Endothelial cell of umbilical vein (primary cell): ENCODE data around the gene MYCBP2. TPM values are rescaled to one million over a fixed set of nuclear protein-coding genes. Genes with fewer than 3 reads are reported as not detected.

Experiments
- BruUV-seq: library from RNA; stranded (reverse); fragments of 400-500 nt; replicated peaks from 2 replicates; lab custom pipeline; 2021; lab: Mats Ljungman, UMichigan
- CTCF ChIA-PET: fragments of 300-600, 350-600 bp; sonication (Branson Sonifier 250); formaldehyde crosslinking; loops from one replicate; lab custom pipeline; 2021; ENCODE audit warnings: antibody characterized with exemption, inconsistent platforms; lab: Charles Lee
- POLR2A ChIA-PET: fragments of 300-600, 350-600 bp; sonication (Branson Sonifier 250); formaldehyde crosslinking; loops from one replicate; lab custom pipeline; 2021; ENCODE audit warnings: antibody characterized with exemption, inconsistent platforms; lab: Charles Lee
- DNase-seq: peaks from one replicate; pipeline ENCODE4 v3.0.0-alpha.2; 2011; ENCODE audit warnings: low read depth, low spot score
- FAIRE-seq: peaks from 2 replicates; lab custom pipeline; 2011; peaks lifted over from hg19 to GRCh38; lab: Jason Lieb, UNC
- H2AFZ ChIP-seq: 2 replicates; pipeline ENCODE4 v1.6.0; 2012; ENCODE audit warnings: low read depth, low read length, control low read depth, inconsistent platforms
- H3K27ac ChIP-seq: 2 replicates; pipeline ENCODE4 v1.5.1; 2011; ENCODE audit warnings: low read depth, mild to moderate bottlenecking, control low read depth, low read length, moderate library complexity; ENCODE audit not compliant: insufficient read depth
- H3K27me3 ChIP-seq, 2 experiments: 2 replicates each; pipeline versions ENCODE4 v1.6.0 to v1.6.1; 2011; ENCODE audit warnings: low read length in 2 of 2, mixed read lengths in 1 of 2; ENCODE audit not compliant: control insufficient read depth in 2 of 2, insufficient read depth in 2 of 2
- H3K36me3 ChIP-seq, 2 experiments: 2 replicates in 1 of 2; 3 replicates in 1 of 2; pipeline ENCODE4 v1.5.1; 2011; ENCODE audit warnings: low read length in 2 of 2, mild to moderate bottlenecking in 1 of 2, moderate library complexity in 1 of 2; ENCODE audit not compliant: control insufficient read depth in 2 of 2, insufficient read depth in 2 of 2; ENCODE audit errors: extremely low read depth in 1 of 2
- H3K4me1 ChIP-seq: 3 replicates; pipeline ENCODE4 v1.5.1; 2011; ENCODE audit warnings: mild to moderate bottlenecking, low read length; ENCODE audit not compliant: control insufficient read depth, insufficient read depth; ENCODE audit errors: extremely low read depth
- H3K4me2 ChIP-seq: 2 replicates; pipeline ENCODE4 v1.6.1; 2011; ENCODE audit warnings: low read length, control low read depth, mixed read lengths; ENCODE audit not compliant: insufficient read depth
- H3K4me3 ChIP-seq, 3 experiments: fragments of 200-600 bp in 1 of 3; sonication (generic), shearing (Covaris generic) in 1 of 3; replicated peaks in 1 of 3; 2 replicates each; pipeline ENCODE4 v1.5.1; 2011 to 2016; ENCODE audit warnings: control low read depth in 3 of 3, low read length in 3 of 3, mild to moderate bottlenecking in 2 of 3, inconsistent platforms in 1 of 3, low read depth in 1 of 3, moderate library complexity in 1 of 3; ENCODE audit not compliant: insufficient read depth in 1 of 3
- H3K79me2 ChIP-seq: 2 replicates; pipeline ENCODE4 v1.6.0; 2012; ENCODE audit warnings: low read length, inconsistent platforms; ENCODE audit not compliant: control insufficient read depth, insufficient read depth
- H3K9ac ChIP-seq: replicated peaks from 2 replicates; pipeline ENCODE3; 2011; ENCODE audit warnings: low read length, control low read depth; ENCODE audit not compliant: insufficient read depth; ENCODE audit errors: extremely low read depth
- H3K9me1 ChIP-seq: replicated peaks from 3 replicates; pipeline ENCODE4 v1.6.0; 2011; ENCODE audit warnings: mild to moderate bottlenecking, low read length; ENCODE audit not compliant: control insufficient read depth, insufficient read depth; ENCODE audit errors: extremely low read depth
- H3K9me3 ChIP-seq: replicated peaks from 2 replicates; pipeline ENCODE4 v1.5.1; 2012; ENCODE audit warnings: low read length, inconsistent platforms; ENCODE audit not compliant: control insufficient read depth, insufficient read depth
- H4K20me1 ChIP-seq: replicated peaks from 2 replicates; pipeline ENCODE3; 2011; ENCODE audit warnings: mild to moderate bottlenecking, low read length; ENCODE audit not compliant: control insufficient read depth, insufficient read depth; ENCODE audit errors: extremely low read depth
- EZH2 ChIP-seq: IDR thresholded peaks from 2 replicates; pipeline ENCODE4 v1.6.1; 2012; ENCODE audit warnings: borderline replicate concordance, low read depth, mild to moderate bottlenecking, moderate library complexity, low read length, inconsistent platforms; ENCODE audit not compliant: severe bottlenecking
- FOS ChIP-seq: IDR thresholded peaks from 2 replicates; pipeline ENCODE4 v1.6.1; 2011; ENCODE audit warnings: mild to moderate bottlenecking, low read length, moderate library complexity, borderline replicate concordance; ENCODE audit not compliant: insufficient read depth
- GATA2 ChIP-seq: IDR thresholded peaks from 2 replicates; pipeline ENCODE4 v1.7.0; 2011; ENCODE audit warnings: low read depth, mild to moderate bottlenecking, moderate library complexity, mixed read lengths, low read length; ENCODE audit not compliant: insufficient read length, insufficient read depth
- JUN ChIP-seq: IDR thresholded peaks from 2 replicates; pipeline ENCODE4 v1.6.1; 2011; ENCODE audit warnings: borderline replicate concordance, low read depth; ENCODE audit not compliant: insufficient read length, insufficient read depth
- MYC ChIP-seq: IDR thresholded peaks from one replicate; pipeline ENCODE4 v1.6.1; 2011; ENCODE audit warnings: mild to moderate bottlenecking, low read depth, low read length
- POLR2A ChIP-seq: IDR thresholded peaks from 2 replicates; pipeline ENCODE4 v1.6.1; 2012; ENCODE audit warnings: low read depth, mild to moderate bottlenecking, control low read depth, low read length
- POLR2AphosphoS5 ChIP-seq: IDR thresholded peaks from 2 replicates; pipeline ENCODE4 v1.6.1; 2012; ENCODE audit warnings: low read depth, mild to moderate bottlenecking, control low read depth, low read length, moderate library complexity; ENCODE audit not compliant: insufficient read depth
- dilution Hi-C: fragments of 300-500 bp; cut with MboI; formaldehyde crosslinking; loops from one replicate; pipeline ENCODE4 v1.15.0; 2019; ENCODE audit warnings: low sequenced_read_pairs; ENCODE audit not compliant: extremely low pct_ligation_motif_present
- intact Hi-C: fragments of 100-400 bp; cut with micrococcal nuclease; formaldehyde crosslinking; loops from one replicate; pipeline ENCODE4 v1.10.0; 2022
- polyA plus RNA-seq, 4 experiments: library from polyadenylated mRNA; depleted of rRNA in 3 of 4; stranded (reverse) in 3 of 4; unstranded in 1 of 4; fragments of >200 nt; gene quantifications; 2 replicates each; pipeline versions ENCODE4 v1.2.1 to v1.2.3, GENCODE V29; 2011 to 2012; ENCODE audit warnings: missing spikeins in 1 of 4
- total RNA-seq: library from RNA; stranded (reverse); gene quantifications from 2 replicates; pipeline ENCODE4 v1.2.3, GENCODE V29; 2021
- TF ChIP-seq, protein P1 (sequence below), 2 donors: IDR thresholded peaks; 1 replicate in 1 of 2; 2 replicates in 1 of 2; pipeline ENCODE4 v1.5.1; 2011; ENCODE audit warnings: low read length in 2 of 2, mild to moderate bottlenecking in 2 of 2, moderate library complexity in 2 of 2, control low read depth in 1 of 2, inconsistent platforms in 1 of 2, low read depth in 1 of 2; ENCODE audit not compliant: insufficient read depth in 1 of 2; ENCODE audit errors: extremely low read depth in 1 of 2
- TF ChIP-seq, protein P2 (sequence below): IDR thresholded peaks from 2 replicates; pipeline ENCODE4 v1.6.1; 2011; ENCODE audit not compliant: insufficient read depth, insufficient read length

MYCBP2 gene
- total and polyA plus RNA-seq, 2 donors (not counting 3 experiments of a cell fraction or from before 2014, with no cell fraction given) = 30.5 to 89.8 TPM

DNA sequence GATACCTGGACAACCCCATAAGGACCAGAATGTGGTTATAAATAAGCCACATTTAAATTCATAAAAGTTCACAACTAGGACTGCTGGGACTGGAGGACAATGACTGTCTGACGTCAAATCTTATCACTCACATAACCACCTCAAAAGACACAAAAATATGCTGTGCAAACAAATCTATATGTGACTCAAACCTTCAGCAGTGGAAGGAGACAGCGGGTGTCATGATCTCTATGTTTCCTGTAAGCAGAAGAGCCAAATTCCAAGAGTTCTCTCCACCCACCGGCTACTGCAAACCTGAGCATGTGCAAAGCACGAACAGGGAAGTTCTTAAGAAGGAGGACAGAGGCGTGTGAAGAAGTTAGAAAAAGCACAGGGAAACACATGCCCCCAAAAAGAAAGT, 113.2 kb downstream of the MYCBP2 start:
- dilution Hi-C loops = no loop called here
- peaks cover 8% of the 10 kb centered on the region for H3K4me1 ChIP-seq
- intact Hi-C loops = no loop called here
- no peaks in the 10 kb centered on the region for H3K9me1 ChIP-seq
- H2AFZ ChIP-seq = no peak overlapping the region
- no peaks in the 10 kb centered on the region for H3K79me2 ChIP-seq
- ChIA-PET CTCF (no interaction called here), POLR2A (no interaction called here)
- TF ChIP-seq POLR2A (no peak), JUN (no peak), MYC (no peak), POLR2AphosphoS5 (no peak), EZH2 (no peak), FOS (no peak), GATA2 (no peak)
- TF ChIP-seq, protein P1, sequence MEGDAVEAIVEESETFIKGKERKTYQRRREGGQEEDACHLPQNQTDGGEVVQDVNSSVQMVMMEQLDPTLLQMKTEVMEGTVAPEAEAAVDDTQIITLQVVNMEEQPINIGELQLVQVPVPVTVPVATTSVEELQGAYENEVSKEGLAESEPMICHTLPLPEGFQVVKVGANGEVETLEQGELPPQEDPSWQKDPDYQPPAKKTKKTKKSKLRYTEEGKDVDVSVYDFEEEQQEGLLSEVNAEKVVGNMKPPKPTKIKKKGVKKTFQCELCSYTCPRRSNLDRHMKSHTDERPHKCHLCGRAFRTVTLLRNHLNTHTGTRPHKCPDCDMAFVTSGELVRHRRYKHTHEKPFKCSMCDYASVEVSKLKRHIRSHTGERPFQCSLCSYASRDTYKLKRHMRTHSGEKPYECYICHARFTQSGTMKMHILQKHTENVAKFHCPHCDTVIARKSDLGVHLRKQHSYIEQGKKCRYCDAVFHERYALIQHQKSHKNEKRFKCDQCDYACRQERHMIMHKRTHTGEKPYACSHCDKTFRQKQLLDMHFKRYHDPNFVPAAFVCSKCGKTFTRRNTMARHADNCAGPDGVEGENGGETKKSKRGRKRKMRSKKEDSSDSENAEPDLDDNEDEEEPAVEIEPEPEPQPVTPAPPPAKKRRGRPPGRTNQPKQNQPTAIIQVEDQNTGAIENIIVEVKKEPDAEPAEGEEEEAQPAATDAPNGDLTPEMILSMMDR (IDR thresholded peaks at IDR 0.05; ENCODE audit: extremely low read depth in 1 of 2, insufficient read depth in 1 of 2, low read depth in 1 of 2, low read length in 2 of 2) = no peak
- TF ChIP-seq, protein P2, sequence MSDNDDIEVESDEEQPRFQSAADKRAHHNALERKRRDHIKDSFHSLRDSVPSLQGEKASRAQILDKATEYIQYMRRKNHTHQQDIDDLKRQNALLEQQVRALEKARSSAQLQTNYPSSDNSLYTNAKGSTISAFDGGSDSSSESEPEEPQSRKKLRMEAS = no peak
- no TSS peak for BruUV-seq
- no peak overlapping the region for H3K4me3 ChIP-seq
- peak; percentile 50 for DNase-seq
- H3K4me2 ChIP-seq = no peak overlapping the region
- H3K9ac ChIP-seq = no peak overlapping the region
- no peaks in the 10 kb centered on the region for H3K9me3 ChIP-seq
- H3K27ac ChIP-seq = no peak overlapping the region
- no peaks in the 10 kb centered on the region for H3K27me3 ChIP-seq
- H3K36me3 ChIP-seq = peaks cover 2% of the 10 kb centered on the region in 2 experiments
- peak; percentile 57 for FAIRE-seq
- no peaks in the 10 kb centered on the region for H4K20me1 ChIP-seq
